Body of pancreas (tissue), 4 donors: ENCODE results near the gene ORC1. TPM values are rescaled to one million over a fixed set of nuclear protein-coding genes. Genes with fewer than 3 reads are reported as not detected.

ENCODE experiments used
- ATAC-seq: fragments of 150-250 bp; one replicate; pipeline ENCODE4 v1.9.1; 2016
- DNase-seq, 4 donors: peaks; one replicate each; pipeline ENCODE4 v3.0.0-alpha.2; 2019
- H3K27ac ChIP-seq, 4 donors: fragments of 200-600 bp; sonication (generic); 1 replicate in 3 of 4; 2 replicates in 1 of 4; pipeline versions ENCODE4 v1.5.1 to v1.6.1; 2016 to 2019; ENCODE audit warnings: mild to moderate bottlenecking in 1 of 4, mixed read lengths in 1 of 4, moderate library complexity in 1 of 4
- H3K27me3 ChIP-seq, 2 donors: fragments of 200-600 bp; sonication (generic); one replicate each; pipeline ENCODE4 v1.6.0; 2016; ENCODE audit warnings: mild to moderate bottlenecking in 1 of 2
- H3K36me3 ChIP-seq, 2 donors: fragments of 200-600 bp; sonication (generic); replicated peaks in 1 of 2; 2 replicates each; pipeline ENCODE4 v1.5.1; 2016; ENCODE audit warnings: low read depth in 2 of 2; ENCODE audit not compliant: insufficient read depth in 1 of 2
- H3K4me1 ChIP-seq: fragments of 200-600 bp; sonication (generic); one replicate; pipeline ENCODE4 v1.6.0; 2016
- H3K4me3 ChIP-seq, 2 donors: fragments of 200-600 bp; sonication (generic); 1 replicate in 1 of 2; 2 replicates in 1 of 2; pipeline ENCODE4 v1.5.1; 2016 to 2019
- H3K9me3 ChIP-seq, 3 donors: fragments of 200-600 bp; sonication (generic); 1 replicate in 2 of 3; 2 replicates in 1 of 3; pipeline ENCODE4 v1.5.1; 2016
- POLR2A ChIP-seq, 3 donors: fragments of 450-650 bp; IDR thresholded peaks; one replicate each; pipeline ENCODE4 v1.6.1; 2016; ENCODE audit warnings: antibody characterized with exemption in 3 of 3, mild to moderate bottlenecking in 2 of 3
- WGBS, 2 donors: methylation state at CpG; one replicate each; pipeline ENCODE4 v1.1.5; 2017; 5-methylcytosine and 5-hydroxymethylcytosine counted together
- intact Hi-C: fragments of 100-400 bp; cut with DNase I; formaldehyde crosslinking; loops from one replicate; pipeline ENCODE4 v1.15.1; 2023
- total RNA-seq, 2 donors: library from RNA; depleted of rRNA; stranded (reverse); fragments of >200 nt; gene quantifications; one replicate each; pipeline ENCODE4 v1.1.0, GENCODE V29; 2016
- TF ChIP-seq, protein P1 (sequence below), 7 experiments: fragments of 450-650 bp in 4 of 7; fragments of 200-600 bp in 3 of 7; sonication (generic) in 3 of 7; IDR thresholded peaks; one replicate each; pipeline ENCODE4 v1.5.1; 2016 to 2019; ENCODE audit warnings: antibody characterized with exemption in 7 of 7

ORC1 gene
- total RNA-seq, 2 donors from 2014 or later, result 0.52 TPM; not detected in 1

DNA sequence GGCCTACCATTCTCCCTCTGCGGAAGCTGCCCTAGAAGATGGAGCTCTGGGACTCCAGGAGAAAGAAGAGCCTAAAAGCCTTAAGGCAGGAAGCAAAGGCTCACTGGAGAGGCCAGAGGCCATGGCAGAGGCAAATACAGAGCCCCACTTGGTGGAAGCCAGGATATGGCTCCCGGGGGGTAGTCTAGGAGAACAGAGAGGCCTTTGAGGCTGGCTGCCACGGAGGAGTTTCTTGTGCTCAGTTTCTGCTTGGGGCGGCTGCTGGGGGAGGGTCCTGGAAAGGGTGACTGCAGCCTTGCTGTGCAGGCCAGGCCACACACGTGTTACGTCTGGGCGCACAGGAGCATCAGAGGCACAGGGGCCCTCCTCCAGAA is 43.6 kb downstream of the ORC1 start:
- Histone ChIP-seq H3K27me3 (no peaks in the 10 kb centered on the region), H3K27ac (no peak overlapping the region), H3K4me3 (no peak overlapping the region), H3K36me3 (peaks cover 26 to 39% of the 10 kb centered on the region in 2 donors), H3K9me3 (no peaks in the 10 kb centered on the region), H3K4me1 (peaks cover 19% of the 10 kb centered on the region)
- ATAC-seq (no peak), DNase-seq (no peak)
- intact Hi-C loops, result no loop called here
- no peak for TF ChIP-seq POLR2A (IDR thresholded peaks at IDR 0.05)
- TF ChIP-seq, protein P1, sequence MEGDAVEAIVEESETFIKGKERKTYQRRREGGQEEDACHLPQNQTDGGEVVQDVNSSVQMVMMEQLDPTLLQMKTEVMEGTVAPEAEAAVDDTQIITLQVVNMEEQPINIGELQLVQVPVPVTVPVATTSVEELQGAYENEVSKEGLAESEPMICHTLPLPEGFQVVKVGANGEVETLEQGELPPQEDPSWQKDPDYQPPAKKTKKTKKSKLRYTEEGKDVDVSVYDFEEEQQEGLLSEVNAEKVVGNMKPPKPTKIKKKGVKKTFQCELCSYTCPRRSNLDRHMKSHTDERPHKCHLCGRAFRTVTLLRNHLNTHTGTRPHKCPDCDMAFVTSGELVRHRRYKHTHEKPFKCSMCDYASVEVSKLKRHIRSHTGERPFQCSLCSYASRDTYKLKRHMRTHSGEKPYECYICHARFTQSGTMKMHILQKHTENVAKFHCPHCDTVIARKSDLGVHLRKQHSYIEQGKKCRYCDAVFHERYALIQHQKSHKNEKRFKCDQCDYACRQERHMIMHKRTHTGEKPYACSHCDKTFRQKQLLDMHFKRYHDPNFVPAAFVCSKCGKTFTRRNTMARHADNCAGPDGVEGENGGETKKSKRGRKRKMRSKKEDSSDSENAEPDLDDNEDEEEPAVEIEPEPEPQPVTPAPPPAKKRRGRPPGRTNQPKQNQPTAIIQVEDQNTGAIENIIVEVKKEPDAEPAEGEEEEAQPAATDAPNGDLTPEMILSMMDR (IDR thresholded peaks at IDR 0.05), result no peak
- WGBS, 2 donors, result 92 to 94% methylated on average over 4 to 7 of the region's 7 CpGs

DNA sequence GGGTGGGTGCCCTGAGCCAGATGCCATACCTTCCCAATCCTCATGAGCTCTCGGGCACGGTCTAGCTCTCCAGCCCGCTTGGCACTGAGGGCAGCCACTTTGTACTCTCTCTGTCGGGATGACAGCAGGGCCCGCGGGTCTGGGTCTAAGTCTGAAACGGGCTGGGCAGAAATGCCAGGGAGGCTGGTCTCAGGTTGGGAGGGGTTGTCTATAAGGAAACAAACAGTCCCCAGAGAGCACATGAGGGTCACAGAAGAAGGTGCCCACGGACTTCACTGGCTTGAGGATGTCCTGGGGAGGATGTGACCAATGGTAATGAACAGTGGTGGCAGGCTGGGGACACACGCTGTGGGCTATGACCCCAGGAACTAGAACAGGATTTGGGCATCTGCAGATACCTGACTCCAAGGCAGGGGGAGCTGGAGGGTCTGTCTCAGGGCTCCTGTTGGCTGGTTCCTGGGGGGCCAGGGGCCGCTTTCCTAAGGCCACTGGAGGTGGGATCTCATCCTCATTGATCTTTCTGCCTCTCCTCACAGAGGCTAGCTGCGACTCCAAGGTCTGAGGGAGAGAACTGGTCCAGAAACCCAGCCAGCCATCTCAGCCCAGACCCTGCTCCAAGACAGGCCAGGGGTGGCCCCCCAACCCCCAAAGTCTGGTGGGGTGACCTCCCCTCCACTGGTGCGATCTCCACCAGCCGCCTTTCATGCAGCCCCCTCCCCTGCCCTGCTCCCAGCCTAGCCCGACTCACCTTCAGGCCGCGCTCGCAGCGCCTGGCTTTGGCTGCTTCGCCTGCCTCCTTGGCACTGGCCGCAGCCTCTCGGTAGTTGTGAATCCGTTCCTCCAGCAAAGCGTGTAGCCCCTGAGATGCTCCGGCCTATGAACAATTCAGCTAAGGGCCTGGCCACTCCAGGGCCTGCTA is 44.3 kb downstream of the ORC1 start:
- 93 to 97% methylated on average over 15 to 24 of the region's 24 CpGs for WGBS, 2 donors
- DNase-seq (no peak), ATAC-seq (no peak)
- intact Hi-C loops, result no loop called here
- Histone ChIP-seq H3K4me1 (peaks cover 15% of the 10 kb centered on the region), H3K9me3 (no peaks in the 10 kb centered on the region), H3K4me3 (no peak overlapping the region), H3K27me3 (no peaks in the 10 kb centered on the region), H3K36me3 (peaks cover 26 to 45% of the 10 kb centered on the region in 2 donors), H3K27ac (no peak overlapping the region)
- TF ChIP-seq POLR2A (IDR thresholded peaks at IDR 0.05), result no peak
- TF ChIP-seq, protein P1 (IDR thresholded peaks at IDR 0.05), result no peak

DNA sequence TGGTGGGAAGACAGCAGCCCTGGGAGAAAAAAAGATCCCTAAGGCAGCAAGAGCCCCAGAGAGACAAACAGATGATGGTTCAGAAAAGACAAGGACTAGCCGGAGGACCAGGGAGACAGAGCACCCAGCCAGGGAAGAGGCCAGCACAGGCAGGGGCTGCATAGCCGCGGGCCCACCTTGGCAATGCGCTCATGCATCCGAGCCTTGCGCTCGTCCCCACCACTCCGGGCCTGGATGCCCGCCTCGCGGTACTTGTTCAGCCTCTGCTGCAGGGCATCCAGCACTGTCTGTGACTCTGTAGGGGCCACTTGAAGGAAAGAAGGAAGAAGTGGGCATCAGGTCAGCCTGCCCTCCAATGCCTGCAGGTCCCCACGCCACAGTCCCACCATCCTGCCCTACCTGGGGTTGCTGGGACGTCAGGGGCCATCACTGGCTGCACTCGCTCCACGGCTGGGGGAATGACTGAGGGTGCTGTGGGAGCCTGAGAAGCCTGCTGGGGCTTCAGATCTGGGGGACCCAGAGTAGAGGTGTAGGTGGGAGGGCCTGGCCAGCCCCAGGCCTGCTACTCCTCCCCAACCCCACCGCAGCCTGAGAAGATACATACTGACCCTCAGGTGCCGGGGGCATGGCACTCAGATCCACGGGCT is 45.2 kb downstream of the ORC1 start:
- Histone ChIP-seq H3K9me3 (no peaks in the 10 kb centered on the region), H3K27me3 (no peaks in the 10 kb centered on the region), H3K36me3 (peaks cover 26 to 52% of the 10 kb centered on the region in 2 donors), H3K4me1 (peaks cover 5% of the 10 kb centered on the region), H3K4me3 (no peak overlapping the region), H3K27ac (no peak overlapping the region)
- 80 to 96% methylated on average over 2 to 18 of the region's 18 CpGs for WGBS, 2 donors
- DNase-seq, result no peak
- intact Hi-C loops, result no loop called here
- ATAC-seq, result no peak
- TF ChIP-seq POLR2A (IDR thresholded peaks at IDR 0.05), result no peak
- TF ChIP-seq, protein P1 (IDR thresholded peaks at IDR 0.05), result no peak

DNA sequence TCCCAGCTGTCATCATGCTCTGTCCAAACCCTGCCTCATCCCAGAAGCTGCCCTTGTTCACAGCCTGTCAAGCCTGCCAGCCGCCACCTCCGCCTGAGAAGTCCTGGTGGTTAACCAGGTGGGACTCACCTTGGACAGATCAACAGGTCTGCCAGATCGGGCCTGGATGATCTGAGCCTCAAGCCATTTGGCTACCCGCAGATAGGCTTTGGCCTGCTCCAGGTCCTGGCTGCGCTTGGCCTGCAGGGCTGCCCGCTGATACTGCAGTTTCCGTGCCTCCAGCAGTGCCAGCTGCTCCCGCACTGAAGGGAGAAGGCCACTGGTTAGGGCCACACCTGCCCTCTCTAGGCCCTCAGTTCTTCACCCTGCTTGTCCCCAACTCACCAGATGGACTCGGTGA is 46.8 kb downstream of the ORC1 start:
- no peaks in the 10 kb centered on the region for H3K27me3 ChIP-seq
- intact Hi-C loops, result no loop called here
- H3K36me3 ChIP-seq, result peaks cover 26 to 64% of the 10 kb centered on the region in 2 donors
- DNase-seq, result no peak
- TF ChIP-seq, protein P1 (IDR thresholded peaks at IDR 0.05), result no peak
- no peak for TF ChIP-seq POLR2A (IDR thresholded peaks at IDR 0.05)
- no peak for ATAC-seq
- no peaks in the 10 kb centered on the region for H3K4me1 ChIP-seq
- no peak overlapping the region for H3K27ac ChIP-seq
- WGBS, 2 donors, result 92% methylated on average over 2 to 9 of the region's 9 CpGs
- H3K9me3 ChIP-seq, result no peaks in the 10 kb centered on the region
- H3K4me3 ChIP-seq, result no peak overlapping the region
